Right lobe of liver (tissue), 6 donors: ENCODE results near the gene TTC7B. TPM values are rescaled to one million over a fixed set of nuclear protein-coding genes. Genes with fewer than 3 reads are reported as not detected.

Experiments used
- ATAC-seq, 4 donors: fragments of 200-7000 bp; cut with Tn5 transposase; one replicate each; pipeline ENCODE4 v1.9.1; 2020; ENCODE audit warnings: mild to moderate bottlenecking in 4 of 4, moderate library complexity in 4 of 4
- DNase-seq, 3 donors: peaks; one replicate each; pipeline ENCODE4 v3.0.0-alpha.2; 2020
- H3K27ac ChIP-seq, 3 donors: fragments of 200-600 bp; one replicate each; pipeline ENCODE4 v1.8.0; 2022
- H3K27me3 ChIP-seq, 2 donors: fragments of 200-600 bp; one replicate each; pipeline ENCODE4 v1.8.0; 2022
- H3K36me3 ChIP-seq, 4 donors: fragments of 200-600 bp; sonication (generic) in 1 of 4; one replicate each; pipeline versions ENCODE4 v1.5.1 to v1.8.0; 2017 to 2022; ENCODE audit warnings: control low read depth in 1 of 4
- H3K4me1 ChIP-seq, 4 donors: fragments of 200-600 bp; sonication (generic) in 1 of 4; one replicate each; pipeline versions ENCODE4 v1.5.1 to v1.8.0; 2017 to 2022; ENCODE audit warnings: control low read depth in 1 of 4
- H3K4me3 ChIP-seq, 3 donors: fragments of 200-600 bp; one replicate each; pipeline ENCODE4 v1.8.0; 2022
- H3K9me3 ChIP-seq, 4 donors: fragments of 200-600 bp; sonication (generic) in 1 of 4; one replicate each; pipeline versions ENCODE4 v1.5.1 to v1.8.0; 2017 to 2022; ENCODE audit warnings: control low read depth in 1 of 4
- CTCF ChIP-seq, 4 donors: fragments of 200-600 bp in 3 of 4; fragments of 450-650 bp in 1 of 4; IDR thresholded peaks; one replicate each; pipeline versions ENCODE4 v1.5.1 to v1.8.0; 2016 to 2022; ENCODE audit warnings: antibody characterized with exemption in 4 of 4, mild to moderate bottlenecking in 2 of 4
- POLR2A ChIP-seq: fragments of 450-650 bp; IDR thresholded peaks from one replicate; pipeline ENCODE4 v1.6.1; 2017; ENCODE audit warnings: antibody characterized with exemption, mild to moderate bottlenecking
- WGBS: methylation state at CpG from one replicate; pipeline ENCODE4 v1.1.6; 2018; ENCODE audit warnings: low coverage, low lambda C conversion rate; ENCODE audit not compliant: insufficient coverage; ENCODE audit errors: missing lambda C conversion rate; 5-methylcytosine and 5-hydroxymethylcytosine counted together
- intact Hi-C, 2 donors: fragments of 100-400 bp; cut with DNase I; formaldehyde crosslinking; loops; one replicate each; pipeline versions ENCODE4 v1.11.2 to v1.14.1; 2022
- total RNA-seq, 6 experiments: library from RNA; depleted of rRNA in 2 of 6; stranded (reverse); fragments of >200 nt in 2 of 6; fragmentation: NEBNext Ultra II Directional in 3 of 6; extraction: Animal tissue kit (Norgen Biotek cat#: 25700) in 3 of 6; gene quantifications; one replicate each; pipeline versions ENCODE4 v1.1.0 to v1.2.4, GENCODE V29; 2016 to 2023
- donor health status: DM: no; HTN: yes; CAD: no.
- donor health status: DM: no; HTN: no; CAD: no.
- donor health status: DM: no; HTN: no; CAD: no.
- donor health status: DM: no; HTN: yes; CAD: no.
- donor health status: DM: no; HTN: yes; CAD: no.

TTC7B gene
- total RNA-seq, 6 experiments from 2014 or later = 18.4 to 56.1 (median 37.5) TPM

GRCh38 chr14:90728951-90729350, 87.3 kb downstream of the TTC7B start:
- 88% methylated on average over 2 of the region's 5 CpGs for WGBS
- Histone ChIP-seq H3K9me3 (no peaks in the 10 kb centered on the region), H3K4me1 (no peaks in the 10 kb centered on the region), H3K27ac (no peak overlapping the region), H3K36me3 (peaks cover 0 to 2% (median 0%) of the 10 kb centered on the region in 4 donors), H3K27me3 (no peaks in the 10 kb centered on the region), H3K4me3 (no peak overlapping the region)
- ATAC-seq = no peak
- intact Hi-C loops = no loop called here
- no peak for TF ChIP-seq CTCF (IDR thresholded peaks at IDR 0.05)
- no peak for TF ChIP-seq POLR2A
- DNase-seq = no peak

GRCh38 chr14:90727082-90727481, 89.1 kb downstream of the TTC7B start:
- H3K9me3 ChIP-seq = no peaks in the 10 kb centered on the region
- no peak overlapping the region for H3K27ac ChIP-seq
- DNase-seq (no peak), ATAC-seq (no peak)
- WGBS = 100% methylated on average over 2 of the region's 13 CpGs
- no peaks in the 10 kb centered on the region for H3K4me1 ChIP-seq
- H3K27me3 ChIP-seq = no peaks in the 10 kb centered on the region
- peaks cover 0 to 2% (median 0%) of the 10 kb centered on the region in 4 donors for H3K36me3 ChIP-seq
- no peak overlapping the region for H3K4me3 ChIP-seq
- TF ChIP-seq POLR2A (no peak), CTCF (IDR thresholded peaks at IDR 0.05) (no peak)
- intact Hi-C loops = no loop called here

- Histone ChIP-seq H3K4me3 (no peak overlapping the region), H3K27ac (no peak overlapping the region), H3K27me3 (no peaks in the 10 kb centered on the region), H3K36me3 (peaks cover 0 to 2% (median 0%) of the 10 kb centered on the region in 4 donors), H3K4me1 (no peaks in the 10 kb centered on the region), H3K9me3 (no peaks in the 10 kb centered on the region)
- TF ChIP-seq POLR2A (no peak), CTCF (IDR thresholded peaks at IDR 0.05) (no peak)
- intact Hi-C loops = no loop called here
- DNase-seq (no peak), ATAC-seq (no peak)
- WGBS = 69% methylated on average over 6 of the region's 9 CpGs
Observed at GRCh38 chr14:90726656-90727055, 89.6 kb downstream of the TTC7B start.

GRCh38 chr14:90724866-90725265, 91.4 kb downstream of the TTC7B start:
- H3K27ac ChIP-seq = no peak overlapping the region
- H3K4me3 ChIP-seq = no peak overlapping the region
- no peak for TF ChIP-seq CTCF (IDR thresholded peaks at IDR 0.05)
- TF ChIP-seq POLR2A = no peak
- no peak for DNase-seq
- H3K27me3 ChIP-seq = no peaks in the 10 kb centered on the region
- WGBS = 65% methylated on average over 3 of the region's 3 CpGs
- intact Hi-C loops = no loop called here
- H3K4me1 ChIP-seq = no peaks in the 10 kb centered on the region
- no peak for ATAC-seq
- H3K9me3 ChIP-seq = no peaks in the 10 kb centered on the region
- no peaks in the 10 kb centered on the region for H3K36me3 ChIP-seq

GRCh38 chr14:90722590-90722989, 93.6 kb downstream of the TTC7B start:
- WGBS = 63% methylated on average over 2 of the region's 2 CpGs
- Histone ChIP-seq H3K4me1 (no peaks in the 10 kb centered on the region), H3K36me3 (no peaks in the 10 kb centered on the region), H3K4me3 (no peak overlapping the region), H3K27me3 (no peaks in the 10 kb centered on the region), H3K27ac (no peak overlapping the region), H3K9me3 (no peaks in the 10 kb centered on the region)
- ATAC-seq (no peak), DNase-seq (no peak)
- no peak for TF ChIP-seq POLR2A
- TF ChIP-seq CTCF (IDR thresholded peaks at IDR 0.05) = no peak
- intact Hi-C loops = no loop called here
